DMS153 treated with DMSO at 0.1 percent for 48 hours (cell line): ENCODE data around the gene RBKS.
"Not testable (repeated sequence)": the region's sequence is repeated elsewhere in the genome, so short reads cannot be mapped to it uniquely, and the experiment has no call there.

ENCODE experiments used
- DNase-seq: peaks from one replicate; lab custom pipeline; 2025; ENCODE audit not compliant: unreplicated experiment; lab: John Stamatoyannopoulos, UW

RBKS gene

DNA sequence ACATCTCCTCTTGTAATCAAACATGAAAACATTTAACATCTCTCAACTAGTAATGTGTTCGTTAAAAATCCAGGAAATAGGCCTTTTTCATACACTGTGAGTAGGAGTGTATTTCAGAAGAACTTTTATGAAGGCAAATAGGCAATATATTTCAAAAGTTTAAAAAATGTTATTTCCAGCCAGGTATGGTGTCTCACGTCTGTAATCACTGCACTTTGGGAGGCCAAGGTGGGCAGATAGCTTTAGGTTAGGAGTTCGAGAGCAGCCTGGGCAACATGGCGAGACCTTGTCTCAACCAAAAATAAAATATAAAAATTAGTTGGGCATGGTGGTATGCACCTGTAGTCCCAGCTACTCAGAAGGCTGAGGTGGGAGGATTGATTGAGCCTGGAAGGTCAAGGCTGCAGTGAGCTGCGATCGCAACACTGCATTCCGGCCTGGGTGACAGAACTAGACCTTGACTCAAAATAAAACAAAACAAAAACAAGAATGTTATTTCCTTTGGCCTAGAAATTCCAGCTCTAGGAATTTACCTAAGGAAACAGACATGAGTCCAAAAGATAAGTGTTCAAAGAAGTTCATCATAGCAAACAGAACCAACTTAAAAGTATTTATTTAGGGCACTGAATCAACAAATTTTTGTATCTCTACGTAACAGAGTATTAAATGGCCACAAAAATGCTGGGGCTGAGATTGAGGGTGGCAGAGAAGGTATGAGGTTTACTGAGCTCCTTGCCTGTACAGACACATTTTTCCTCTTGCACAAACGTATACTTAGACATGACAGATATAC lies 14.9 kb downstream of the RBKS start:
- no peak for DNase-seq

DNA sequence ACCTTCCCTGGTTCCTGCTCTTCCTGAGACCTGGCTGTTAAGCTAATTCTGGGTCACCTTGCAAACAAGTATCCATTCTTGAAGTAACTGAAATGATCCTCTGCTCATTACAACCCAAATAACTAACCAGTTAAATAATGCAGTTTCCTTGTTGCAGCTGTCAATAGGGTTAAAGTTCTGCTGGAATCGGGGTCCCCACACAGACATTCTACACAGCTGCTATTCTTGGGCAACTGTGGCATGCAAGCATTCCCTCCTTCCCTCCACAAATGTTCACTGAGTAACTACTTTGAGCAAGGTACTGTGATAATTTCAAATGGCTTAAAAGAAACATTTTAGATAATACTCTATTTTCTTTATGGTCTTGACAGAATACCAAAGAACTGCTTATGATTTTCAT lies 17.1 kb downstream of the RBKS start:
- DNase-seq, result no peak

DNA sequence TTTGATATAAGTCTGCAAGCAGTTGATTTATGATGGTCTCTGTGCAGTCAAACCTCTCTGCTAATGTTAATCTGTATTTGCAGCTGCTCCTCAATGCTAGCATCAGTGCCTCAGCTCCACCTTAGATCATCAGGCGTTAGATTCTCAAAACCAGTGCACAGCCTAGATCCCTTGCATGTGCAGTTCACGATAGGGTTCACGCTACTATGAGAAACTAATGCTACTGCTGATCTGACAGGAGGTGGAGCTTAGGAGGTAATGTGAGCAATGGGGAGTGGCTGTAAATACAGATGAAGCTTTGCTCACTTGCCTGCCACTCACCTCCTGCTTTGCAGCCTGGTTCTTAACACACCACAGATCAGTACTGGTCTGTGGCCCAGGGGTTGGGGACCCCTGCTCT lies 18.4 kb downstream of the RBKS start:
- no peak for DNase-seq

DNA sequence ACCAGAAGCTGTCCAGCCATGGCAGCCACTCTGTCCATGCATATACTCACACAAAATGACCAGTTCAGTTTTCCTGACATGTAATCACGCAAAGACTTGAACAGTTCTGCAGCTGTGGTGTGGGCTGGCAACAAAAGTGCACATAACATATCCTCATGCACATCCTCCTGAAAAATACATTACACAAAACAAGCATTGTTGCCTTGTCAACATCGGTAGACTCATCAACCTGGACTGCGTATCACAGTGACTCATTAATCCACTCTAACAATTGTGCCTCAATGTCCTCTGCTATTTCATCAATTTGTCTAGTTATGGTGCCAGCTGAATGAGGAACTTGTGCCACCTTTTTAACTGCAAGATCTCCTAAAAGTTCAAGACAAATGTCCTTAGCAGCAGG lies 19.5 kb downstream of the RBKS start:
- DNase-seq, result no peak

DNA sequence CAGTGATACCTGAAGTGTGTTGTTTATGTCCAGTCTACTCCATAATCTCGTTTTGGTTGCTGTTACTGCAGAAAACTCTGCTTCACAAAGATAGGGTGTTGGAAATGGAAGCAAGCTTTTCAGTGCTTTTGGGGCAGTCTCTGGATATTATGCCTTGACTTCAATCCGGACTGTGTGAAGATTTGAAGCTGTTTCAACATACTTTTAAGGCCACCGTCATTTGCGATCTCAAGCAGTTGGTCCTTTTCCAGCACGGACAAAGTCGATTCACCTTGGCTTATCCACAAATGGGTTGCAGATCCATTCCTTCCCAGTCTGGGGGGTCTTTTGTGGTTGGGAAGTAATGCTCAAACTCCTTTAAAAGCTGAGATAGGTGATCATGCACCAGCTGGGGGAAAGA lies 20.4 kb downstream of the RBKS start:
- DNase-seq, result no peak

DNA sequence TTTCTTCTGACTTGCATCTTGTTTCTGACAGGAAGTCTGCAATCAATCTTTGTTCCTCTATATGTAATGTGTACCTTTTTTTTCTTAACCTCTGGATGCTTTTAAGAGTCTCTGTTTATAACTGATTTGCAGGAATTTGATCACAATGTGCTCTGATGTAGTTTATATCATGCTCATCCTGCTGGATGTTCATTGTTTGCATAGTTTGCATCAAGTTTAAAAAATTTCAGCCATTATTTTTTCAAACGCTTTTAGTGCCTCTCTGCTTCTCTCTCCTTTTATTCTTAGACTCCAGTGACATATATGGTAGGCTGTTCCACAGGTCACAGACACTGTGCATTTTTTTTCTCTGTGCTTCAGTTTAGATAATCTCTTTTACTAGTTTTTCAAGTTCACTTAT lies 23.9 kb downstream of the RBKS start:
- no peak for DNase-seq

DNA sequence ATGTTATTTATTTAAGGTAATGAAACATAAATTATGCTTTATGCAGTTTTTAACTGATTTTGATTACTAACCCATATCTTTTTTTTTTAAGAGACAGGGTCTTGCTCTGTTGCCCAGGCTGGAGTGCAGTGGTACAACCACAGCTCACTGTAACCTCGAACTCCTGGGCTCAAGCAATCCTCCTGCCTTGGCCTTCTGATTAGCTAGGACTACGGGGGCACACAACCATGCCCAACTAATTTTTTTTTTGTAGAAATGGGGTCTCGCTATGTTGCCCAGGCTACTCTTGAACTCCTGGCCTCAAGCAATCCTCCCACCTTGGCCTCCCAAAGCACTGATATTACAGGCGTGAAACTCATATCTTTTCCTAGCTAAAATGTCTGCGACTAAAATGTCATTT lies 26.2 kb downstream of the RBKS start:
- not testable (repeated sequence) for DNase-seq

DNA sequence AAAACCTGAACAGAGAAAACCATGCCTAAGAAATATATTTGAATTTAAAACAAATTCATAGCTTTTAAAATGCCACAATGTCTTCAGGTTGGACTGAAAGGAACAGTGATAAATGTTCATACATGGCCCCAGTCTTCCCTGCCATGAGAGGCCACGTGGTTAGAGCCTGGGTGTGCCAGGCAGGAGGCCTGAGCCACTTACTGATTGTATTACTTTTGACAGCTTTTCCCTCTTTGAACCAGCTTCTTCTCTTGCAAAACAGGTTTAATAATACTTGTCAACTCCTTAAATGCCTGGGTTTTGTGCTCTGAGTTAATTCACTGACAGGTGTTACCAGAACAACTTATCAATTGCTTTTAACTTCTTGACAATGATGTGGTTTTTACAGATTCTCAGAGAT lies 27.0 kb downstream of the RBKS start:
- no peak for DNase-seq

DNA sequence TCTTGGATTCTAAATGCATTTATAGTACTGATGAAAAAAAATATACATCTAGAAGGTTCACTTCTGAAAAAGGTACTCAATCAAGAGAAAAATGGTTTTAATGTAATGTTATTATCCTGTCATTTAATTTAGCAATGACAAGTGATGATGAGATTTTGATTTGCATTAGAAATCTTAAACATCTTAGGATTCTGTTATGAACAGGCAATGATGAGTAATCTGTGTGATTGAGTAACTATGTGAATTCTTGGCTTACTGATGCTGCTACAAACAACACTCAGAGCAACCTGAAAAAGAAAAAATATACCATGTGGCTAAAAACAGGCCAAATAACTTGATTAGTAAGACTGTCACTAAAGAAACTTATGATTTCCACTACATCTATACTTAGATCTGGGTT lies 30.1 kb downstream of the RBKS start:
- no peak for DNase-seq

DNA sequence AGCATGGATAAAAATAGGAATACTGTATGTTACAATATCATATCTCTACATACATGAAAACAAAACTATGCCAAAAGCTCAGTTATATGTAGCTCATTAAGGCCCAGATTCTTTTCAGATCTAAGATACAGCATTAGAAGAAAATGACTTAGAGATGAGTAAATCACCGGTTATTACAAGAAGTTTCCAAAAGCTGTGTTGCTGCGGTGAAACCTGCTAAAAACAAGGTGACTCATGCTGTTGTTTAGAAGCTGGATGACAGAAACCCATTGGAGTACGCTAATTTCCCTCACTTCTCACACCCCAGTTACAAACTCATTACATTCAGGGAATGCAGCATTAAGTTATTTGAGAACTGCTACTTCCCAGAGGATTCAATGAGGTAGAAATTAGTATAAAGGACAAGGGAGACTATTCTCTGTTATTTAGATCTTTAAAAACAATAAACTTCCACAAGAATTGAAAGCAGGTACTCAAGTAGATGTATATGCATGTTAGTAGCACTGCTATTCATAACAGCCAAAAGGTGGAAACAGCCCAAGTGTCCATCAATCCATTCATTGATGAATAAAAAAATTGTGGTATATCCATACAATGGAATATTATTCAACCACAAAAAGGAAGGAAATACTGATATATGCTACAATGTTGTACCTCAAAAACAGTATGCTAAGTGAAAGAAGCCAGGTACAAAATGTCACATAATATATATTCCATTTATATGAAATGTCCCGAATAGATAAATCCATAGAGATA lies 32.6 kb downstream of the RBKS start:
- no peak for DNase-seq

DNA sequence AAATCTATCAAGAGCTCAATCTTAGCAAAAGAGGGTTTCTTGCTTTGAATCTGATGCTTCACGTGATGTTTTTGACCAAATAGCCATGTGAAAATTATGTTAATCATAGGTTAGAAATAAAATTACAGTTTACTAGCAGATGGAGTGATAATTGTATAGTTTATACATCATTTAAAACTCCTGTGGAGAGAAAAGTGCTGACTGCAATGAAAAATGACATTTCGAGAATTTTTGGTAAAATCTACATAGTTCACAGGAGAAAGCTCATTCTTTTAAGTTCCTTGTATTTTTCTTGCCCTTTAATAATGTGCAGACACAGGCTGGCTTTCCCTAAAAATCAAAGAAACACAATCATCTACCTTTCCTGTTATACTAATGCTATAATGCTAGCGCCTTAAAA lies 33.2 kb downstream of the RBKS start:
- no peak for DNase-seq

DNA sequence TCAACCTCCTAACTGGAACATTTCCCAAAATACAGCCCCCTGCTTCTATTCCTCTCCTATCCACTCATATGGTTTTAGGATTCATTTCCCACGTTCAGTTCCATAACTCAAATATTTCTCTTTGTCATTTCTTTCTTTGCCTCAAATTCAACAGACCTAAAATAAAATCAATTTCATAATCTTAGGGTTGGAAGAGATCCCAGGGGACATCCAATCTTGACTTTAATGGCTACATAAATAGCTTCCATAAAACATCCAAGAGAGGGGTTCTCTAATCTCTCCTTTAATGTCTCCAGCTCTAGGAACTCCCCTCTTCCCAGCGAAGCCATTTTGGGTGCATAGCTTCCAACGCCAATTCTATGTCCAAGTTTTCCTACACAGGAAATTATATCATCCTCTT lies 33.8 kb downstream of the RBKS start:
- no peak for DNase-seq

DNA sequence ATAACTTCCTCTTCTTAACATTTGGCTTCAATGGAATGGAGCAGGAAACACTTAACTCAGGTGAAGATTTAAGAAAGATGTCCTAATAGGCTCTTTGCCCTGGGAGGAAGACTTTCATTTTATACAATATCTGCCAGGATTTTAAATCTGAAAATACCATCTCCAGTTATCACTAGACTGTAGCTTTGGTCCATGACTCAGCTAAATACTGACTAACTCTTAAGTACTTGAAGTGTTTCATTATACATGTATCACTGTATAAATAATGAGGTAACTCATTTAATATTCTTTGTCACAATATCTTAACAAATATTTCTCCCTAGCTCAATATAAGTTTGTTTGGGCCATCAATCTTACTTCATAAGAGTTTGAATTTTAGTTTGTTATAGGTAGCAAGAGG lies 34.7 kb downstream of the RBKS start:
- DNase-seq, result no peak

DNA sequence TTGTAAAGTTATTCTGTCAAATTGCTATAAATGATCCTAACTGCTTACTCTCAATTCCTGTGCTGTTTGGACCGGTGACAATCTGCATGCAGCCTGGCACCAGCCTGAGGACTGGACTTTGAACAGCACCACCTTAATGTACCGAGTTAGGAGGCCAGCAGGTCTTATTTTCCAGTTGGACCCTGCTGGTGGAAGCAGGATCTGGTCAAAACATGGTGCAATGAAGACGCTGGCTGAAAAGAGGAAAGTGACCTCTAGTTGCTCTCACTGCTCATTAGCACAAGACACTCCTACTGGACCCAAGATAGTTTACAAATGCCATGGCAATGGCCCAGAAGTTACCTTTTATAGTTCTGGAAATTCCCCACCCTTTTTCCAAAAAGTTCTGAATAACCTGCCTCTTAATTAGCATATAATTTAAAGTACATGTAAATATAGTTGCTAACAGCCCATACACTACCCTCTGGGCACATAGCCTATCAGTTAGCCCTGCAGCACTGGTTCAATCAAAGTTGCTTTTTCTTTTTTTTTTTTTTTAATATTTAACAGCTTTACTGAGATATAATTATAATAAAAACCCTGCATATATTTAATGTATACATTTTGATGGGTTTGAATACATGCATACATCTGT lies 35.8 kb downstream of the RBKS start:
- DNase-seq, result no peak

DNA sequence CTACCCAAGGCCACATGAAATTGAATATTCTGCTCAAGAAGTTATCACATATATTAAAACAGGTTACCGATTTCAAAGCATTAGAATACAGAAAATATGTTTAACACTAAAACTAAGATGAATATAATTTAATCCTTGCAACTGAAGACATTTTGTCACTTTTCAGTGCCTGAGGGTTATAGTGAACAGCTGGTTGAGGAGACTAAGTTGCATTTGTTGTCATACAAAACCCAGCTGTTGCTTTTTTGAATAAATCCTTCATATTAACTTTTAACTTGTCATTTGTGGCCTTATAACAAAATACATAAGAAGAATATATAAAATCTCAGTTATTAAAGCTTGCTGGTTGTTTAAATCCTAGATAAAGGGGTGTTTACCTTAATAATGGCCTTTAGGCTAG lies 37.5 kb downstream of the RBKS start:
- no peak for DNase-seq

DNA sequence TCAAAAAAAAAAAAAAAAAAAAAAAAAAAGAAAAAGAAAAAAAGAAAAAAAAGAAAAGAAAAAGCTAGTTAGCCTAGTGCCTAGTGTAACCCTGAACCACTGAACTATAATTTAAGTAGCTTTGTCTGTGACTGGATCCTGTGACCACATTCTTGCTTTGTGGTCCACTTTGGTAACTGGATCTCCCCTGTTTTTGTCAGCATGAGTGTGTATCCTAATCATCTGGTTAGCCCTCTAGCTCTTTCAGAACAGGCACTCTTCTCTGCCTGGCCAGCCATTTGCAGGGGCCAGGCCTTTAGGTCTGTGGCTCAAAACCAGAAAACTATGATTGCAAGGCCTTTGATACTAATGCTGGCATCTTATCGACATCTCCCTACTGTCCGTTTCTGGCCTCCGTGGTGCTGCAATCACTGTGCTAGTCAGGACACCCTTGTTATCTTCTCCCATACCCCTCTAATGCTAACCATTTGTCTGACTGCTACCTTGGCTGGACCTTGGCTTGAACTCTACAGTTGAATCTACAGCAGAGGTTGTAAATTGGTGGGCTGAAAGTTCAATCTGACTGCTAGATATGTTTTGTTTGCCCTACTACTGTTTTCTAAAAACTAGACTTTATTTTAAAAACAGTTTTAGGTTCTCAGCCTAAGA lies 40.5 kb downstream of the RBKS start:
- DNase-seq, result no peak

DNA sequence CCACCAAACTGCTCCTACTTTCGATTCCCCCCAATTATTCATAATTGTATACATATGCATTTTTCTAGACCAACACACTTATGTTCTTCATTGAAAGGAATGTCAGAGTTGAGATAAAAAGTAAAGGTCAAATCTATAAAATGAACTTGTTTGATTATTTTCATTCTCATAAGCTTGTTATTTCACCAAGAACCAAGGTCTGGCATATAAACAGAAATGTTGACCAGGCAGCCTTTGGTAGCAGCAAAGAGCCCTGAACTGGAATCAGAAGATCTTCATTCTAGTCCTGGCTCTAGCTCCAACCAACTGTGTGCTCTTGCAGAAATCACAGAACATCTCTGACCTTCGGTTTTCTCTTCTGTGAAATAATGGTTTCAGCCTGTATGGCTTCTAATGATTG lies 42.9 kb downstream of the RBKS start:
- DNase-seq, result no peak

DNA sequence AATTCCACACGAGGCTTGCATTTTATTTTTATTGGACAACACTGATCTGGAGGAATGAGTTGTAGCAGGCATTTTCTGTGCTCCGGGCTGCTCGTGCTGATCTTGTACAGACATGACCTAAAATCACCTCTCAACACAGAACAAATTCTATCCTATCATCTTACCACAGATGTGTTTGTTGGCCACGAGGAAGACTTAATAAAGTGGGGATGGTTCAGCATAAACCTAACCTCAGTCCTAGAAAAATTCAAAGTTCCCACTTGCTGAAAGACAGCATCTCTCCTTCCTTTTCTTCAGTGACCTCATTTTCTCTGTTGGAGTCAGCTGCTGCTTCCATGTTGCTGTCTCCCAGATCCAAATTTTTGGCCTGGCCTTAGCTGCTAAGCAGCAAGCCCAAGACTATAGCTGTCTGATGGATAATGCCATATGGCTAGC lies 45.3 kb downstream of the RBKS start:
- no peak for DNase-seq

DNA sequence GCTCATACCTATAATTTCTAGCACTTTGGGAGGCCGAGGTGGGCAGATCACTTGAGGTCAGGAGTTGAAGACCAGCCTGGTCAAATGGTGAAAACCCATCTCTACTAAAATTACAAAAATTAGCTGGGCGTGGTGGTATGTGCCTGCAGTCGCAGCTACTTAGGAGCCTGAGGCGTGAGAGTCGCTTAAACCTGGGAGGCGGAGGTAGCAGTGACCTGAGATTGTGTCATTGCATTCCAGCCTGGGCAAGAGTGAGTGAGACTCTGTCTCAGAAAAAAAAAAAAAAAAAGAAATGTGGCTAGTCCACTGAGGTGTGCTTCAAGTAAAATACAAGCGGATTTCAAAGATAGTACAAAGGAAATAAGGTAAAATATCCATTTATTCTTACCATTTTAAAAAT lies 46.2 kb downstream of the RBKS start:
- no peak for DNase-seq

DNA sequence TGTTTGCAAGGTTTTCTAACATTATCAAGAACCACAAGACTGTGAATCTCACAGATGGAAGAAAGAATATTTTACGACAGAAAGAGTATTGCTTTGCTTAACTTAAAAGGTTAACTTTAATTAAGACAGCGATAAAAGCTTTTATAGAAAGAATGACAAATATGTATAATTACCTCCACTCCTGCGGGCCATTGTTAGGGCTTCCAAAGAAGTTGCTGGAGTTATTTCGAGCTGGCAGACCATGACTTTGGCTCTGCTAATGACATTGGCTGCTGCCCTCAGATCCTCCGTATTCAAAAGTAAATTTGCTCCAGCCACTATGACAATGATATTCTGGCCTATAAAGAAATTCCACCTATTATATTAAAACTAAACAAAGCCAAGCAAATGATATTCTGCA lies 47.3 kb downstream of the RBKS start:
- DNase-seq, result no peak

DNA sequence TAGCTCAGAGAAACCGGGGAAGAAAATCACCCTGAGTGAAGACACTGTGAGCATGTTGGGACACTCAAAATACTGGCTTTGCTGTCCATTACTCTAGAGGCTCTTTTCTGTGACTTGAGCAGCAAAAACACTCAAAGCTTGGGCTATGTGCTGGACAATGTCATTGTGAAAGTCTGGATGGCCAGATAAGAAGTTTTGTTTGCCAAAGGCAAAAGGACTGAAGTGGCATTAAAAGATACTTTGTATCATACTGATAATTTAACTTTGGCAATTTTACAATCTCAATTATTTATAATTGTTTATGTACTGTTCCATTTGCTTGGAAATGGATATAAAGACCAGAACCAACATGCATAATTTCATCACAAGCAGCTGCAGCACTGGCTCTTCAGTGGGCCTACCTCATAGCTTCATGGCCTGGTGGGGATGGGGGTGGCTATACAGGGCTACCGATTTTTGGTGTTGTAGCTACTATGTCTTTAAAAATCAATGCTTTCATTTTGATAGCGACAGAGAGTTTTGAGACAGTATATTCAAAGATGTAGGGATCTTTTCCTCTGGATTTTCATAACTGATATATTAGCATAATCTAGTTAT lies 51.1 kb downstream of the RBKS start:
- no peak for DNase-seq
